Measurements from ENCODE around the gene EIF2A.

DNA sequence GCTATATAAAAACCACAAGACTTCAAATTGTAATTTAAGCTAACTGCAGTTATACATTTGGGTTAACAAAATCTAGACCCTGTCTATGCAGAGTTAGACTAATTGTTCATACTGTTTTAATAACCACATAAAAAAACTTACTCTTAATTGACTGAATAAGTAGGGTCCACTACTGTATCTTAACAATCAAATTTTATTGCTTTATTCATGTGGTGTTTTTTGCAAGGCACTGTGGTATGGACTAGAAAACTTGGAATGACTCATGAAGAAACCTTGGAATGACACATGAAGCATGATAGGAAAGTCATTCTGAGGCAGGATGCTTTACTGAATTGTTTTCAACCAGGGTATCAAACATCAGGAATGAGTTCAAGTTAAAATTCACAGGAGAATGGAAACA is 2.5 kb upstream of the EIF2A start:
- TF ChIP-seq PHF8 (IDR thresholded peaks at IDR 0.05; ENCODE audit: borderline replicate concordance, low read depth) (no peak), RFX5 (IDR thresholded peaks at IDR 0.05) (no peak), CEBPB (IDR thresholded peaks at IDR 0.05) (no peak), EP300 (IDR thresholded peaks at IDR 0.05) (no peak), CBX2 (IDR thresholded peaks at IDR 0.05; ENCODE audit: borderline replicate concordance, low read depth) (no peak), BHLHE40 (IDR thresholded peaks at IDR 0.05; ENCODE audit: low read depth, low read length) (no peak)
- TF ChIP-seq, protein P1, sequence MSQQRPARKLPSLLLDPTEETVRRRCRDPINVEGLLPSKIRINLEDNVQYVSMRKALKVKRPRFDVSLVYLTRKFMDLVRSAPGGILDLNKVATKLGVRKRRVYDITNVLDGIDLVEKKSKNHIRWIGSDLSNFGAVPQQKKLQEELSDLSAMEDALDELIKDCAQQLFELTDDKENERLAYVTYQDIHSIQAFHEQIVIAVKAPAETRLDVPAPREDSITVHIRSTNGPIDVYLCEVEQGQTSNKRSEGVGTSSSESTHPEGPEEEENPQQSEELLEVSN (IDR thresholded peaks at IDR 0.05; ENCODE audit: borderline replicate concordance, low read depth) = no peak
- TF ChIP-seq, protein P2, sequence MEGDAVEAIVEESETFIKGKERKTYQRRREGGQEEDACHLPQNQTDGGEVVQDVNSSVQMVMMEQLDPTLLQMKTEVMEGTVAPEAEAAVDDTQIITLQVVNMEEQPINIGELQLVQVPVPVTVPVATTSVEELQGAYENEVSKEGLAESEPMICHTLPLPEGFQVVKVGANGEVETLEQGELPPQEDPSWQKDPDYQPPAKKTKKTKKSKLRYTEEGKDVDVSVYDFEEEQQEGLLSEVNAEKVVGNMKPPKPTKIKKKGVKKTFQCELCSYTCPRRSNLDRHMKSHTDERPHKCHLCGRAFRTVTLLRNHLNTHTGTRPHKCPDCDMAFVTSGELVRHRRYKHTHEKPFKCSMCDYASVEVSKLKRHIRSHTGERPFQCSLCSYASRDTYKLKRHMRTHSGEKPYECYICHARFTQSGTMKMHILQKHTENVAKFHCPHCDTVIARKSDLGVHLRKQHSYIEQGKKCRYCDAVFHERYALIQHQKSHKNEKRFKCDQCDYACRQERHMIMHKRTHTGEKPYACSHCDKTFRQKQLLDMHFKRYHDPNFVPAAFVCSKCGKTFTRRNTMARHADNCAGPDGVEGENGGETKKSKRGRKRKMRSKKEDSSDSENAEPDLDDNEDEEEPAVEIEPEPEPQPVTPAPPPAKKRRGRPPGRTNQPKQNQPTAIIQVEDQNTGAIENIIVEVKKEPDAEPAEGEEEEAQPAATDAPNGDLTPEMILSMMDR (IDR thresholded peaks at IDR 0.05) = no peak
- TF ChIP-seq, protein P3, sequence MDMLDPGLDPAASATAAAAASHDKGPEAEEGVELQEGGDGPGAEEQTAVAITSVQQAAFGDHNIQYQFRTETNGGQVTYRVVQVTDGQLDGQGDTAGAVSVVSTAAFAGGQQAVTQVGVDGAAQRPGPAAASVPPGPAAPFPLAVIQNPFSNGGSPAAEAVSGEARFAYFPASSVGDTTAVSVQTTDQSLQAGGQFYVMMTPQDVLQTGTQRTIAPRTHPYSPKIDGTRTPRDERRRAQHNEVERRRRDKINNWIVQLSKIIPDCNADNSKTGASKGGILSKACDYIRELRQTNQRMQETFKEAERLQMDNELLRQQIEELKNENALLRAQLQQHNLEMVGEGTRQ (IDR thresholded peaks at IDR 0.05) = no peak
- TF ChIP-seq, protein P4, sequence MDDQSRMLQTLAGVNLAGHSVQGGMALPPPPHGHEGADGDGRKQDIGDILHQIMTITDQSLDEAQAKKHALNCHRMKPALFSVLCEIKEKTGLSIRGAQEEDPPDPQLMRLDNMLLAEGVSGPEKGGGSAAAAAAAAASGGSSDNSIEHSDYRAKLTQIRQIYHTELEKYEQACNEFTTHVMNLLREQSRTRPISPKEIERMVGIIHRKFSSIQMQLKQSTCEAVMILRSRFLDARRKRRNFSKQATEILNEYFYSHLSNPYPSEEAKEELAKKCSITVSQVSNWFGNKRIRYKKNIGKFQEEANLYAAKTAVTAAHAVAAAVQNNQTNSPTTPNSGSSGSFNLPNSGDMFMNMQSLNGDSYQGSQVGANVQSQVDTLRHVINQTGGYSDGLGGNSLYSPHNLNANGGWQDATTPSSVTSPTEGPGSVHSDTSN (IDR thresholded peaks at IDR 0.05) = no peak
- TF ChIP-seq, protein P5, sequence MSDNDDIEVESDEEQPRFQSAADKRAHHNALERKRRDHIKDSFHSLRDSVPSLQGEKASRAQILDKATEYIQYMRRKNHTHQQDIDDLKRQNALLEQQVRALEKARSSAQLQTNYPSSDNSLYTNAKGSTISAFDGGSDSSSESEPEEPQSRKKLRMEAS (IDR thresholded peaks at IDR 0.05) = no peak
- TF ChIP-seq, protein P6, sequence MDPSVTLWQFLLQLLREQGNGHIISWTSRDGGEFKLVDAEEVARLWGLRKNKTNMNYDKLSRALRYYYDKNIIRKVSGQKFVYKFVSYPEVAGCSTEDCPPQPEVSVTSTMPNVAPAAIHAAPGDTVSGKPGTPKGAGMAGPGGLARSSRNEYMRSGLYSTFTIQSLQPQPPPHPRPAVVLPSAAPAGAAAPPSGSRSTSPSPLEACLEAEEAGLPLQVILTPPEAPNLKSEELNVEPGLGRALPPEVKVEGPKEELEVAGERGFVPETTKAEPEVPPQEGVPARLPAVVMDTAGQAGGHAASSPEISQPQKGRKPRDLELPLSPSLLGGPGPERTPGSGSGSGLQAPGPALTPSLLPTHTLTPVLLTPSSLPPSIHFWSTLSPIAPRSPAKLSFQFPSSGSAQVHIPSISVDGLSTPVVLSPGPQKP (IDR thresholded peaks at IDR 0.05; ENCODE audit: low read depth, low read length) = no peak
- TF ChIP-seq, protein P7, sequence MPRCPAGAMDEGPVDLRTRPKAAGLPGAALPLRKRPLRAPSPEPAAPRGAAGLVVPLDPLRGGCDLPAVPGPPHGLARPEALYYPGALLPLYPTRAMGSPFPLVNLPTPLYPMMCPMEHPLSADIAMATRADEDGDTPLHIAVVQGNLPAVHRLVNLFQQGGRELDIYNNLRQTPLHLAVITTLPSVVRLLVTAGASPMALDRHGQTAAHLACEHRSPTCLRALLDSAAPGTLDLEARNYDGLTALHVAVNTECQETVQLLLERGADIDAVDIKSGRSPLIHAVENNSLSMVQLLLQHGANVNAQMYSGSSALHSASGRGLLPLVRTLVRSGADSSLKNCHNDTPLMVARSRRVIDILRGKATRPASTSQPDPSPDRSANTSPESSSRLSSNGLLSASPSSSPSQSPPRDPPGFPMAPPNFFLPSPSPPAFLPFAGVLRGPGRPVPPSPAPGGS (IDR thresholded peaks at IDR 0.05) = no peak
